CD4-positive, alpha-beta T cell treated with Interleukin-10 for 1 hour (primary cell): ENCODE results near the gene ERLEC1.
"Not testable (repeated sequence)": the region's sequence is repeated elsewhere in the genome, so short reads cannot be mapped to it uniquely, and the experiment has no call there.

Experiments
- DNase-seq: peaks from one replicate; pipeline ENCODE4 v3.0.0-alpha.2; 2020

The ERLEC1 gene

DNA sequence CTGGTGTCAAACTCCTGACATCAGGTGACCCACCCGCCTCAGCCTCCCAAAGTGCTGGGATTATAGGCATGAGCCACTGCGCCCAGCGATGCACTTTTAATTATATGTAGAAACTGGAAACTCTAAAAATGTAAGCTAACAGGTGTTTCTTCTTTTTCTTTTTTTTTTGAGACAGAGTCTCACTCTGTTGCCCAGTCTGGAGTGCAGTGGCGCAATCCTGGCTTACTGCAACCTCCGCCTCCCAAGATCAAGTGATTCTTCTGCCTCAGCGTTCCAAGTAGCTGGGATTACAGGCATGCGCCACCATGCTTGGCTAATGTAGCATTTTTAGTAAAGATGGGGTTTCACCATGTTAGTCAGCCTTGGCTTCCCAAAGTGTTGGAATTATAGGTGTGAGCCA, 54.8 kb downstream of the ERLEC1 start:
- not testable (repeated sequence) for DNase-seq

DNA sequence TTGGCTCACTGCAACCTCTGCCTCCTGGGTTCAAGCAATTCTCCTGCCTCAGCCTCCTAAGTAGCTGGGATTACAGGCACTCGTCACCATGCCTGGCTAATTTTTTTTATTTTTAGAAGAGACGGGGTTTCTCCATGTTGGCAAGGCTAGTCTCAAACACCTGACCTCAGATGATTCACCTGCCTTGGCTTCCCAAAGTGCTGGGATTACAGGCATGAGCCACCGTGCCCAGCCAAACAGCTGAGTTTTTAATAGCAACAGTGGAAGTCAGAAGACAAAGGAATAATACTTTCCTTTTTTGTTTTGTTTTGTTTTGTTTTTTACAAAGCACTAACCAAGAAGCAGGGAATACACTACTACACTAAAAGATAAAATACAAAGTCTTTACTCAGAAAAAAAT, 56.0 kb downstream of the ERLEC1 start:
- DNase-seq = no peak

- no peak for DNase-seq
Observed at GRCh38 chr2:53843595-53843994, 56.8 kb downstream of the ERLEC1 start.

- no peak for DNase-seq
Observed at GRCh38 chr2:53848062-53848461, 61.2 kb downstream of the ERLEC1 start.

DNA sequence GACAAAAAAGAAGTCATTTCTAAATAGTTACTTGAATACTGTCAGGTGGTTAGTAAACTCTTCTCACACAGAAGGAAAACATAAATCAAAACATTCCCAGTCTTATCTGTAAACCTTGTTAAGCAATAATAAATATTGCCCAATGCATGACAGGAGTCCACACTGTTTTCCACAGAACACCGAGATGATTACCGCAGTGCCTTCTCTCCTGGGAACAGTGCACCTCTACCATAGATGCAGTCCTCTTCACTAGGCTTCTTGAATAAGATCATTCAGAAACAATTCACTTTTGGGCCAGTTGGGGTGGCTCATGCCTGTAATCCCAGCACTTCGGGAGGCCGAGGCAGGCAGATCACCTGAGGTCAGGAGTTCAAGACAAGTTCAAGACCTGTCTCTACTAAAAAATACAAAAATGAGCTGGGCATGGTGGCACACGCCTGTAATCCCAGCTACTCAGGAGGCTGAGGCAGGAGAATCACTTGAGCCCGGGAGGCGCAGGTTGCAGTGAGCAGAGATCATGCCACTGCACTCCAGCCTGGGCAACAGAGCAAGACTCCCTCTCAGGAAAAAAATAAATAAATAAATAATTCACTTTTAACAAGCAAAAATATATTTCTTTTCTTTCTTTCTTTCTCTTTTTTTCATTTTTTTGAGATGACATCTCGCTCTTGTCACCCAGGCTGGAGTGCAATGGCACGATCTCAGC, 64.4 kb downstream of the ERLEC1 start:
- DNase-seq = not testable (repeated sequence)

DNA sequence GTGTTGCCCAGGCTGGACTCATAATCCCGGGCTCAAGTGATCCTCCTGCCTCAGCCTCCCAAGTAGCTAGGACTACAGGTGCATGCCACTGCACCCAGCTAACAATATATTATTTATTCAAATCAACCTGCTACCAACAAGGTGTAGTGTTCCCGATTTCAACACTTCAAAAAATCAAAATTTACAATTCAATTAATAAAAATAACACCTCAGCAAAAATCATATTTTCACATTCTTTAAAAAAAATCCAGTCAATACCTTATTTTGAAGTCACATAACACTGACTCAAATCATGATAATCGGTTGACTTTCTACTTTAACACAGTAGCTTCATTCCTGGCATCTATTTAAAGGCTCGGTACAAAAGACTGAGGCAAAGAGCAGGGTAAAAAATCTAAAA, 65.7 kb downstream of the ERLEC1 start:
- DNase-seq = no peak

- no peak for DNase-seq
Observed at GRCh38 chr2:53854678-53855077, 67.8 kb downstream of the ERLEC1 start.

DNA sequence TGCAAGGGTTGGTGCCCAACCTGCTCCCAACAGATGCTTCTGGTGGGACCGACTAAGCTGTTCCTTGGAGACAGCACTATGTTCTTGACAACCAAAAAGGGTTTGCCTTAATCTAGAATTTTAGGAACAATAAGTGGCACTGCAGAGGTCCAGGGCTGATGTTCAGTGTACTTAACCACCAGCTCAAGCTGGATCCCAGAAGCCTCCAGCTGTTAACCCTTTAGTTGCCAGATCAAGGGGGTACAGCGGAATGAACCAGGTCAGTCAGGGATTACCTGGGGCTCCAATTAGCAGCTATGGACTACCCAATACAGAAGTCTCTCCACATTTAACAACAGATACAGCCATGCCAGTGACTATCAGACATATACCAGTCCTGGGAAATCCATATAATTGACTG, 69.4 kb downstream of the ERLEC1 start:
- no peak for DNase-seq

- DNase-seq = no peak
Observed at GRCh38 chr2:53859206-53860181, 72.7 kb downstream of the ERLEC1 start, which contains the start of gene GPR75. Gene GPR75 (minus strand): TSS chr2:53859967. CDS start chr2:53854756, 5,211 bp downstream.

- no peak for DNase-seq
Observed at GRCh38 chr2:53861824-53862223, 75.0 kb downstream of the ERLEC1 start.

DNA sequence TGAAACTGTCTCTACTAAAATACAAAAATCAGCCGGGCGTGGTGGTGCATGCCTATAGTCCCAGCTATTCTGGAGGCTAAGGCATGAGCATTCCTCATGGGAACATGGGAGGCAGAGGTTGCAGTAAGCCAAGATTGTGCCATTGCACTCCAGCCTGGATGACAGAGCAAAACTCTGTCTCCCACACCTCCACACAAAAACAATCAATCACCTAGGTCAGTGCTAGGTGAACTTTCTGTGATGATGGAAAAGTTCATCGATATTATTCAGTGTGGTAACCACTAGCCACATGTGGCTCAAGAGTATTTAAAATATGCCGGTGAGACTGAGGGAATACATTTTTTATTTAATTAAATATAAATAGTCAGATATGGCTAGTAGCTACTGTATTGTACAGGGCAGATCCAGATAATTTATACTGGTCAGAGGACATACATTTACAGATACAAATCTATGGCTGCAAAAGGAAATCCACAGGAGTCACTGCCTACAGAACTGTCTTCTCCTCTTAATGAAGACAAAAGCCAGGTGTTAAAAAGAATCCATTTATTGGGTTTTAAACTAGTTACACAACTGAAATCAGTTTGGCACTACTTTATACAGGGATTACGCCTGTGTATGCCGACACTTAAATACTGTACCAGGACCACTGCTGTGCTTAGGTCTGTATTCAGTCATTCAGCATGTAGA, 76.8 kb downstream of the ERLEC1 start:
- no peak for DNase-seq

GRCh38 chr2:53865264-53865663, 78.4 kb downstream of the ERLEC1 start:
- DNase-seq = no peak

GRCh38 chr2:53865962-53866361, 79.1 kb downstream of the ERLEC1 start:
- no peak for DNase-seq

- no peak for DNase-seq
Observed at GRCh38 chr2:53867169-53867568, 80.3 kb downstream of the ERLEC1 start.

- DNase-seq = no peak
Observed at GRCh38 chr2:53867773-53868172, 80.9 kb downstream of the ERLEC1 start.
